ENCODE data around the gene RBSN. TPM values are rescaled to one million over a fixed set of nuclear protein-coding genes. Genes with fewer than 3 reads are reported as not detected.

The RBSN gene
- total RNA-seq, 1 donor from 2014 or later: 25.7 TPM

DNA sequence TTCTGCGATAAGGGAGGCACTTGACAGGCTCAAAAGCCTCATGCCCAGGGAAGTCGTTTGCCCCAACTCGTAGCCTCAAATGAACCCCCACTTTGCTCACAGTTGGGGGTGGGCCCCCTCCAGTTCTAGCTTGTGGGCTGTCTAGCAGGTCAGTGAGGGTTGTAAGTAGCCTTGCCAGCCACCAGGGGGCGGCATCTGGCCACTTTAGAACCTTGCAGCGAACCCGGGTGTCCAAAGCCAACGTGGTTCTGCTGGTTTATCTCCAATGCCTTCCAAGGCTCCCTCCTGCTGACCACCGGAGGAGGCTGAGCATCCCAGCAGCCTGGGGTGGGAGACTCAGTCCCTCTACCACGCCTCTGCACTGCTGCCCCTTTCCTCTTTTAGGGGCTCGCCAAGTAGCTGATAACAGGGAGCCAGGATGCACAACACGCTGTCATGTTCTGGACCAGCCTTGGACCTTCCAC is 9.2 kb upstream of the RBSN start:
- Mint-ChIP-seq H3K27ac (ENCODE audit: unreplicated experiment) (peak overlapping the region; percentile 76), H3K4me3 (ENCODE audit: unreplicated experiment) (no peak overlapping the region), H3K36me3 (ENCODE audit: low read depth, unreplicated experiment) (no peaks in the 10 kb centered on the region), H3K9me3 (ENCODE audit: unreplicated experiment) (no peaks in the 10 kb centered on the region), H3K4me1 (ENCODE audit: unreplicated experiment) (peaks cover 8% of the 10 kb centered on the region), H3K27me3 (ENCODE audit: unreplicated experiment) (no peaks in the 10 kb centered on the region)
- DNase-seq (ENCODE audit: low spot score): peak; percentile 82
- peak; percentile 94 for TF ChIP-seq CTCF (IDR thresholded peaks at IDR 0.05; ENCODE audit: unreplicated experiment)

DNA sequence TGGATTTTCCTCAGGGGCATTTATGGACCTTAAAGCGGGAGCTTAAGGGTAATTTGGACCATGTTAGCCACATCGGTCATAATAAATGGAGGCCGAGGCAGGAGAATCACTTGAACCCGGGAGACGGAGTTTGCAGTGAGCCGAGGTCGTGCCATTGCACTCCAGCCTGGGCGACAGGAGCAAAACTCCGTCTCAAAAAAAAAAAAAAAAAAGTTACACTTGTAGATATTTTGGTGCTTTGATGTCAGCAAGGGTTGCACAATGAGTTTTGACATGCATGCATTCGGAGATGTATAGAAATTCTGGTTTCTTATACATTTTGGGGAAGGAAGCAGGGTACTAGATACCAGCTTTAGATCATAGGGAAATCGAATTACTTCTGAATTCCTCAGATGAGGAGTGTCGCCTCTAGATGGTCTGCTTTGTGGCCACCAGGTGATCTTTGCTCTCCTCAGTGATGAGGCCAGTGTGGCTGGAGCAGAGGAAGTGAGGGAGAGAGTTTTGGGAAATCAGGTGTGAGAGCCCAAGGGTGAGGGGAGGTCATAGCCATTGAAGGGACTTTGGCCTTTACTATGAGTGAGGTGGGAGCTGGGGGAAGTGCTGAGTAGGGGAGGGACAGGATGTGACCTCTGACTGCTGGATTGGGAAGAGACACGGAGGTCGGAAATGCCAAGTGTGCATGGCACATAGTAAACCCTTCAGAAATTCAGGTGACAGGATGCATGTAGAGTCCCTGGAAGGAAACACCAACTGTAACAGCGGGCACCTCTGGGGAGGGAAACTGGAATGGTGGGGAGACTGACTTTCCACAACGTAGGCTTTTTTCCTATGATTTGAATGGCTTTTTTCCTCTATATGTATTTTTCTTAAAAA is 8.4 kb upstream of the RBSN start:
- Mint-ChIP-seq H3K27me3 (ENCODE audit: unreplicated experiment) (no peaks in the 10 kb centered on the region), H3K9me3 (ENCODE audit: unreplicated experiment) (no peaks in the 10 kb centered on the region), H3K36me3 (ENCODE audit: low read depth, unreplicated experiment) (no peaks in the 10 kb centered on the region), H3K4me1 (ENCODE audit: unreplicated experiment) (peaks cover 14% of the 10 kb centered on the region), H3K4me3 (ENCODE audit: unreplicated experiment) (no peak overlapping the region), H3K27ac (ENCODE audit: unreplicated experiment) (peak overlapping the region; percentile 64)
- TF ChIP-seq CTCF (IDR thresholded peaks at IDR 0.05; ENCODE audit: unreplicated experiment): no peak
- no peak for DNase-seq (ENCODE audit: low spot score)

DNA sequence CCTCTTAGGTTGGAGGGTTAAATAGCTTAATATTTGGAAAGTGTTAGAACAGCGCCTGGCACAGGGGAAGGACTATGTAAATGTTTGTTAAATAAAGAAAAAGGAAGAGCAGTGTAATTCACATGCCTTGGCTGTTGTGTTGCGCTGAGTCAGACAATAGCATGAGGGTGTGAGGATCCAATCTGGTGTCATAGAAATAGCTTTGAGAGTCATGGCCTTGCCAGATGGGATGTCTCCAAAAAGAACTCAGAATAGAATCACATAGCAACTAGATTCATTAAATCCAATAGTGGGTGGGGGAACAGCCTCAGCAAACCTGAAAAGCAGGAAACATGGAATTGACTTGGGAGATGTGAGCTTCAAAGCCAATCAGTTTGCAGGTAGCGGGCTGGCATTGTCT is 3.9 kb upstream of the RBSN start:
- H3K4me3 Mint-ChIP-seq (ENCODE audit: unreplicated experiment): no peak overlapping the region
- no peaks in the 10 kb centered on the region for H3K27me3 Mint-ChIP-seq (ENCODE audit: unreplicated experiment)
- no peak for TF ChIP-seq CTCF (IDR thresholded peaks at IDR 0.05; ENCODE audit: unreplicated experiment)
- H3K4me1 Mint-ChIP-seq (ENCODE audit: unreplicated experiment): peaks cover 42% of the 10 kb centered on the region
- DNase-seq (ENCODE audit: low spot score): no peak
- H3K36me3 Mint-ChIP-seq (ENCODE audit: low read depth, unreplicated experiment): no peaks in the 10 kb centered on the region
- no peak overlapping the region for H3K27ac Mint-ChIP-seq (ENCODE audit: unreplicated experiment)
- H3K9me3 Mint-ChIP-seq (ENCODE audit: unreplicated experiment): no peaks in the 10 kb centered on the region

DNA sequence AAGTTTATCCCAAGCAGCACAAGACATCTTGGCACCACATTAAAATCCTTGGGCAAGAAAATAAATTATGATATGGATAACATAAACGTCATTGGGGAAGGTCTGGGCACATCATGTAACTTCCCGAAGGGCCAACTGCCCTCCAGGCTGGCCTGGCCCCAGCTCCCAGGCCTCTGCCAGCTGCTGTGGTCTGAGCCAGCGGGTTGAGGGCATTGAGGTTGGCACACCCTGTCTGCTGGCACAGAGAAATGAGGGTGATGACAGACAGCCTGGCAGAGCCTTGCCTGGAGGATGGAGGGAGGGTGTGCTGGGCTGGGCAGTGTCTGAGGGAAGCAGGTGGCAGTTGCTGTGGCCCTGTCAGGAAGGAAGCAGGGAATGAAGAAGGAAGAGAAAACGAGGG is 3.3 kb upstream of the RBSN start:
- TF ChIP-seq CTCF (IDR thresholded peaks at IDR 0.05; ENCODE audit: unreplicated experiment): no peak
- H3K9me3 Mint-ChIP-seq (ENCODE audit: unreplicated experiment): no peaks in the 10 kb centered on the region
- H3K4me1 Mint-ChIP-seq (ENCODE audit: unreplicated experiment): peaks cover 39% of the 10 kb centered on the region
- no peak for DNase-seq (ENCODE audit: low spot score)
- H3K4me3 Mint-ChIP-seq (ENCODE audit: unreplicated experiment): peak overlapping the region; percentile 13
- no peaks in the 10 kb centered on the region for H3K36me3 Mint-ChIP-seq (ENCODE audit: low read depth, unreplicated experiment)
- H3K27ac Mint-ChIP-seq (ENCODE audit: unreplicated experiment): peak overlapping the region; percentile 68
- H3K27me3 Mint-ChIP-seq (ENCODE audit: unreplicated experiment): no peaks in the 10 kb centered on the region

All from endothelial cell (in vitro differentiated cells).